Measurements from ENCODE around the gene CCDC86.

GRCh38 chr11:60899977-60900376 lies 58.1 kb downstream of the CCDC86 start:
- TF ChIP-seq CTCF (IDR thresholded peaks at IDR 0.05; ENCODE audit: insufficient read depth, low read length) (no peak), POLR2AphosphoS5 (IDR thresholded peaks at IDR 0.05; ENCODE audit: low read depth) (no peak), SPI1 (IDR thresholded peaks at IDR 0.05; ENCODE audit: borderline replicate concordance, low read depth) (no peak), GABPA (IDR thresholded peaks at IDR 0.05; ENCODE audit: low read depth) (no peak), REST (IDR thresholded peaks at IDR 0.05; ENCODE audit: insufficient replicate concordance, low read depth) (no peak)

Data from HL-60 (cell line).